Measurements from ENCODE around the gene GDI1.

DNA sequence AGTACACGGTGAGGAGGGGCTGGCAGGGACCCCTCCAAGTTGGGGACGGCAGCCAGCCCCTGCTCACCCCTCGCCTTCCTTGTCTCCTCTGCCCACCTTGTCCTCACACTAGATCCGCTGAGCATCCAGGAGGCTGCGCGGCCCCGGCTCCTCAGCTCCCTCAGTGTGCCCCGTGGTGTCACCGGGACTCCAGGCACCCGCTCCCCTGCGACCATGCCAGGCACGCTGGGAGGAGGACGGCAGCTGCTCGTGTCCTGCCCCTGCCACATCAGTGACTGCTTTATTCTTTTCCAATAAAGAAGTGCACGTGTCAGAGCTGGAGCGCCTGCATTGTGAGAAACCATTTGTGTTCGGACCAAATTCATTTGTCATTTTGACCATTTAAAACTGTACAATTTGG, 13.4 kb downstream of the GDI1 start:
- TF ChIP-seq CTCF (conservative IDR thresholded peaks at IDR 0.05; ENCODE audit: low read depth in 2 of 2) (no peak), EZH2phosphoT487 (IDR thresholded peaks at IDR 0.05; ENCODE audit: unreplicated experiment) (no peak), POLR2AphosphoS5 (IDR thresholded peaks at IDR 0.05; ENCODE audit: low read depth) (no peak), REST (IDR thresholded peaks at IDR 0.05; ENCODE audit: unreplicated experiment) (no peak), NANOG (IDR thresholded peaks at IDR 0.05; ENCODE audit: borderline replicate concordance) (no peak), ZNF114 (CRISPR knock-in tag; IDR thresholded peaks at IDR 0.05) (no peak), EZH2 (IDR thresholded peaks at IDR 0.05; ENCODE audit: low read depth, unreplicated experiment) (no peak), STAT1 (IDR thresholded peaks at IDR 0.05; ENCODE audit: unreplicated experiment) (no peak), ZNF331 (CRISPR knock-in tag; IDR thresholded peaks at IDR 0.05; ENCODE audit: low read depth) (no peak), CREB1 (CRISPR knock-in tag; IDR thresholded peaks at IDR 0.05; ENCODE audit: low read depth) (no peak), ETS1 (IDR thresholded peaks at IDR 0.05) (no peak)
- TF ChIP-seq, protein P1, sequence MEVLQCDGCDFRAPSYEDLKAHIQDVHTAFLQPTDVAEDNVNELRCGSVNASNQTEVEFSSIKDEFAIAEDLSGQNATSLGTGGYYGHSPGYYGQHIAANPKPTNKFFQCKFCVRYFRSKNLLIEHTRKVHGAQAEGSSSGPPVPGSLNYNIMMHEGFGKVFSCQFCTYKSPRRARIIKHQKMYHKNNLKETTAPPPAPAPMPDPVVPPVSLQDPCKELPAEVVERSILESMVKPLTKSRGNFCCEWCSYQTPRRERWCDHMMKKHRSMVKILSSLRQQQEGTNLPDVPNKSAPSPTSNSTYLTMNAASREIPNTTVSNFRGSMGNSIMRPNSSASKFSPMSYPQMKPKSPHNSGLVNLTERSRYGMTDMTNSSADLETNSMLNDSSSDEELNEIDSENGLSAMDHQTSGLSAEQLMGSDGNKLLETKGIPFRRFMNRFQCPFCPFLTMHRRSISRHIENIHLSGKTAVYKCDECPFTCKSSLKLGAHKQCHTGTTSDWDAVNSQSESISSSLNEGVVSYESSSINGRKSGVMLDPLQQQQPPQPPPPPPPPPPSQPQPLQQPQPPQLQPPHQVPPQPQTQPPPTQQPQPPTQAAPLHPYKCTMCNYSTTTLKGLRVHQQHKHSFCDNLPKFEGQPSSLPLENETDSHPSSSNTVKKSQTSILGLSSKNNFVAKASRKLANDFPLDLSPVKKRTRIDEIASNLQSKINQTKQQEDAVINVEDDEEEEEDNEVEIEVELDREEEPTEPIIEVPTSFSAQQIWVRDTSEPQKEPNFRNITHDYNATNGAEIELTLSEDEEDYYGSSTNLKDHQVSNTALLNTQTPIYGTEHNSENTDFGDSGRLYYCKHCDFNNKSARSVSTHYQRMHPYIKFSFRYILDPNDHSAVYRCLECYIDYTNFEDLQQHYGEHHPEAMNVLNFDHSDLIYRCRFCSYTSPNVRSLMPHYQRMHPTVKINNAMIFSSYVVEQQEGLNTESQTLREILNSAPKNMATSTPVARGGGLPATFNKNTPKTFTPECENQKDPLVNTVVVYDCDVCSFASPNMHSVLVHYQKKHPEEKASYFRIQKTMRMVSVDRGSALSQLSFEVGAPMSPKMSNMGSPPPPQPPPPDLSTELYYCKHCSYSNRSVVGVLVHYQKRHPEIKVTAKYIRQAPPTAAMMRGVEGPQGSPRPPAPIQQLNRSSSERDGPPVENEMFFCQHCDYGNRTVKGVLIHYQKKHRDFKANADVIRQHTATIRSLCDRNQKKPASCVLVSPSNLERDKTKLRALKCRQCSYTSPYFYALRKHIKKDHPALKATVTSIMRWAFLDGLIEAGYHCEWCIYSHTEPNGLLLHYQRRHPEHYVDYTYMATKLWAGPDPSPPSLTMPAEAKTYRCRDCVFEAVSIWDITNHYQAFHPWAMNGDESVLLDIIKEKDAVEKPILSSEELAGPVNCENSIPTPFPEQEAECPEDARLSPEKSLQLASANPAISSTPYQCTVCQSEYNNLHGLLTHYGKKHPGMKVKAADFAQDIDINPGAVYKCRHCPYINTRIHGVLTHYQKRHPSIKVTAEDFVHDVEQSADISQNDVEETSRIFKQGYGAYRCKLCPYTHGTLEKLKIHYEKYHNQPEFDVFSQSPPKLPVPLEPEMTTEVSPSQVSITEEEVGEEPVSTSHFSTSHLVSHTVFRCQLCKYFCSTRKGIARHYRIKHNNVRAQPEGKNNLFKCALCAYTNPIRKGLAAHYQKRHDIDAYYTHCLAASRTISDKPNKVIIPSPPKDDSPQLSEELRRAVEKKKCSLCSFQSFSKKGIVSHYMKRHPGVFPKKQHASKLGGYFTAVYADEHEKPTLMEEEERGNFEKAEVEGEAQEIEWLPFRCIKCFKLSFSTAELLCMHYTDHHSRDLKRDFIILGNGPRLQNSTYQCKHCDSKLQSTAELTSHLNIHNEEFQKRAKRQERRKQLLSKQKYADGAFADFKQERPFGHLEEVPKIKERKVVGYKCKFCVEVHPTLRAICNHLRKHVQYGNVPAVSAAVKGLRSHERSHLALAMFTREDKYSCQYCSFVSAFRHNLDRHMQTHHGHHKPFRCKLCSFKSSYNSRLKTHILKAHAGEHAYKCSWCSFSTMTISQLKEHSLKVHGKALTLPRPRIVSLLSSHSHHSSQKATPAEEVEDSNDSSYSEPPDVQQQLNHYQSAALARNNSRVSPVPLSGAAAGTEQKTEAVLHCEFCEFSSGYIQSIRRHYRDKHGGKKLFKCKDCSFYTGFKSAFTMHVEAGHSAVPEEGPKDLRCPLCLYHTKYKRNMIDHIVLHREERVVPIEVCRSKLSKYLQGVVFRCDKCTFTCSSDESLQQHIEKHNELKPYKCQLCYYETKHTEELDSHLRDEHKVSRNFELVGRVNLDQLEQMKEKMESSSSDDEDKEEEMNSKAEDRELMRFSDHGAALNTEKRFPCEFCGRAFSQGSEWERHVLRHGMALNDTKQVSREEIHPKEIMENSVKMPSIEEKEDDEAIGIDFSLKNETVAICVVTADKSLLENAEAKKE (CRISPR knock-in tag; IDR thresholded peaks at IDR 0.05), result no peak
